Neuronal stem cell (in vitro differentiated cells): Measurements from ENCODE around the gene TSPEAR.

ENCODE experiments used
- DNase-seq: peaks from one replicate; pipeline ENCODE4 v3.0.0-alpha.2; 2013; ENCODE audit warnings: low spot score
- H2AFZ ChIP-seq: one replicate; pipeline ENCODE4 v1.6.1; 2013; ENCODE audit warnings: mild to moderate bottlenecking, low read length, inconsistent platforms
- H2AK5ac ChIP-seq: 2 replicates; pipeline ENCODE4 v1.6.1; 2013; ENCODE audit warnings: low read depth, mild to moderate bottlenecking, inconsistent platforms, low read length, moderate library complexity, mixed read lengths
- H2BK120ac ChIP-seq: 2 replicates; pipeline ENCODE4 v1.6.1; 2013; ENCODE audit warnings: low read depth, mild to moderate bottlenecking, inconsistent platforms, low read length, moderate library complexity, mixed read lengths
- H2BK12ac ChIP-seq: one replicate; pipeline ENCODE4 v1.6.1; 2013; ENCODE audit warnings: low read length, inconsistent platforms
- H2BK15ac ChIP-seq: 2 replicates; pipeline ENCODE4 v1.6.1; 2013; ENCODE audit warnings: mild to moderate bottlenecking, low read length, inconsistent platforms, mixed read lengths
- H2BK5ac ChIP-seq: one replicate; pipeline ENCODE4 v1.6.1; 2013; ENCODE audit warnings: inconsistent platforms, mild to moderate bottlenecking, low read length, moderate library complexity
- H3K14ac ChIP-seq: one replicate; pipeline ENCODE4 v1.6.1; 2013; ENCODE audit warnings: low read length, inconsistent platforms
- H3K18ac ChIP-seq: 2 replicates; pipeline ENCODE4 v1.6.1; 2013; ENCODE audit warnings: low read length, inconsistent platforms
- H3K23ac ChIP-seq: 2 replicates; pipeline ENCODE4 v1.6.1; 2013; ENCODE audit warnings: low read depth, mild to moderate bottlenecking, mixed read lengths, low read length, inconsistent platforms; ENCODE audit not compliant: poor library complexity
- H3K27ac ChIP-seq: replicated peaks from 3 replicates; pipeline ENCODE4 v1.5.1; 2013; ENCODE audit warnings: low read length, inconsistent platforms
- H3K27me3 ChIP-seq, 3 experiments: 2 replicates each; pipeline ENCODE4 v1.6.1; 2013; ENCODE audit warnings: low read length in 3 of 3, mild to moderate bottlenecking in 2 of 3, inconsistent platforms in 1 of 3, low read depth in 1 of 3, mixed read lengths in 1 of 3, moderate library complexity in 1 of 3; ENCODE audit not compliant: control insufficient read depth in 3 of 3, insufficient read depth in 3 of 3
- H3K36me3 ChIP-seq, 2 donors: replicated peaks in 1 of 2; 2 replicates each; pipeline ENCODE4 v1.6.1; 2013; ENCODE audit warnings: low read length in 2 of 2; ENCODE audit not compliant: control insufficient read depth in 2 of 2, insufficient read depth in 2 of 2
- H3K4ac ChIP-seq: 2 replicates; pipeline ENCODE4 v1.6.1; 2013; ENCODE audit warnings: inconsistent platforms, mild to moderate bottlenecking, low read length, moderate library complexity
- H3K4me1 ChIP-seq, 2 donors: 1 replicate in 1 of 2; 2 replicates in 1 of 2; pipeline ENCODE4 v1.6.1; 2013; ENCODE audit warnings: low read length in 2 of 2, low read depth in 1 of 2; ENCODE audit not compliant: control insufficient read depth in 2 of 2, insufficient read depth in 1 of 2
- H3K4me2 ChIP-seq: one replicate; pipeline ENCODE4 v1.6.1; 2013; ENCODE audit warnings: mild to moderate bottlenecking, low read length, inconsistent platforms; ENCODE audit not compliant: insufficient read depth, poor library complexity, severe bottlenecking
- H3K4me3 ChIP-seq, 2 donors: 2 replicates each; pipeline ENCODE4 v1.5.1; 2013; ENCODE audit warnings: low read length in 2 of 2, mild to moderate bottlenecking in 2 of 2, inconsistent platforms in 1 of 2, moderate library complexity in 1 of 2
- H3K79me1 ChIP-seq: one replicate; pipeline ENCODE4 v1.6.1; 2013; ENCODE audit warnings: low read depth, mild to moderate bottlenecking, inconsistent platforms, low read length, moderate library complexity
- H3K9ac ChIP-seq: one replicate; pipeline ENCODE4 v1.6.1; 2013; ENCODE audit warnings: mild to moderate bottlenecking, low read depth, low read length, inconsistent platforms; ENCODE audit not compliant: poor library complexity
- H3K9me3 ChIP-seq, 2 donors: replicated peaks in 1 of 2; 2 replicates each; pipeline versions ENCODE3 to v1.6.1; 2013; ENCODE audit warnings: low read length in 2 of 2, mild to moderate bottlenecking in 2 of 2, inconsistent platforms in 1 of 2, low read depth in 1 of 2, mixed read lengths in 1 of 2, moderate library complexity in 1 of 2; ENCODE audit not compliant: control insufficient read depth in 2 of 2, insufficient read depth in 1 of 2
- H4K8ac ChIP-seq: one replicate; pipeline ENCODE4 v1.6.1; 2013; ENCODE audit warnings: low read depth, mild to moderate bottlenecking, inconsistent platforms, low read length, moderate library complexity
- H4K91ac ChIP-seq: one replicate; pipeline ENCODE4 v1.6.1; 2013; ENCODE audit warnings: low read length, low read depth, mild to moderate bottlenecking, inconsistent platforms; ENCODE audit not compliant: poor library complexity
- WGBS, 2 donors: extraction: QIAGEN DNeasy Blood & Tissue Kit; methylation state at CpG; one replicate each; pipeline ENCODE4 v1.1.7; 2013; ENCODE audit warnings: missing lambda C conversion rate in 2 of 2, mixed read lengths in 1 of 2; ENCODE audit not compliant: insufficient read length in 2 of 2, insufficient replicate concordance in 1 of 2; ENCODE audit errors: extremely low coverage in 2 of 2; 5-methylcytosine and 5-hydroxymethylcytosine counted together

Gene TSPEAR

DNA sequence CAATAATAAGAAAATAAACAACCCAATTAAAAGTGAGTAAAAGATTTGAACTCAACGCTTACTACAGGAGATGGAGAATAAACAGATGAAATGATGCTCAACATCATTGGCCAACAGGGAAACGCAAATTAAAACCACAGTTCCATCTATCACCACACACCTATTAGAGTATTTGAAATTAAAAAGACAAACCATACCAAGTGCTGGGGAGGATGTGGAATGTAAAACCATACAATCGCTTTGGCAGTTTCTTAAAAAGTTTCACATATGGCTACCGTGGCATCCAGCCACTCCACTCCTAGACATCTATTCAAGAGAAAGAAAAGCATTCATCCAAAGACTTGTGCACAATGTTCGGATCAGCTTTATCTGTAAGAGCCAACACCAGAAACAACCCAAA is 257.3 kb downstream of the TSPEAR start:
- no peak overlapping the region for H3K18ac ChIP-seq
- peaks cover 5 to 7% of the 10 kb centered on the region in 2 donors for H3K36me3 ChIP-seq
- H3K4ac ChIP-seq, result no peak overlapping the region
- H2BK15ac ChIP-seq, result no peak overlapping the region
- no peak overlapping the region for H3K23ac ChIP-seq
- H2BK12ac ChIP-seq, result no peak overlapping the region
- H3K4me2 ChIP-seq, result no peak overlapping the region
- no peak overlapping the region for H2BK120ac ChIP-seq
- no peak overlapping the region for H4K91ac ChIP-seq
- H3K4me1 ChIP-seq, result peaks cover 0 to 5% of the 10 kb centered on the region in 2 donors
- H3K79me1 ChIP-seq, result peaks cover 4% of the 10 kb centered on the region
- no peak overlapping the region for H3K27ac ChIP-seq
- H3K9ac ChIP-seq, result no peak overlapping the region
- no peak overlapping the region for H2AFZ ChIP-seq
- H2AK5ac ChIP-seq, result no peak overlapping the region
- no CpG with 5 or more reads among the region's 5 CpGs for WGBS, 2 donors
- H3K4me3 ChIP-seq, result no peak overlapping the region
- H3K14ac ChIP-seq, result no peak overlapping the region
- peaks cover 0 to 16% (median 5%) of the 10 kb centered on the region in 3 experiments for H3K27me3 ChIP-seq
- no peak for DNase-seq
- peaks cover 0 to 2% of the 10 kb centered on the region in 2 donors for H3K9me3 ChIP-seq
- no peak overlapping the region for H2BK5ac ChIP-seq
- no peak overlapping the region for H4K8ac ChIP-seq

DNA sequence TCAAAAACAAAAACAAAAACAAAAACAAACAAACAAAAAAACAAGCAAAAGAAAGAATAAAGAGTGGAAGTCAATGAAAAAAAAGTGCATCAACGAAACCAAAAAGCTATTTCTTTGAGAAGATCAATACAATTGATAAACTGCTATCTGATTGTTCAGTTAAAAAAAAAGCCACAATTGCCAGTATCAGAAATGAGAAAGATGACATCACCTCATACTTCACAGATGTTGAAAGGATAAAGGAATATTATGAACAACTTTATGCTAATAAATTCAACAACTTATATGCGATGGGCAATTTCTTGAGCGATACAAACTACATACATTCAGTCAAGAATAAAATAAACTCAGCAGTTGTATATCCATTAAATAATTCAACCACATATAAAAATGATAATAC is 258.3 kb downstream of the TSPEAR start:
- Histone ChIP-seq H2BK15ac (no peak overlapping the region), H2AK5ac (no peak overlapping the region), H2BK12ac (no peak overlapping the region), H3K9me3 (peaks cover 0 to 2% of the 10 kb centered on the region in 2 donors), H3K36me3 (peaks cover 5 to 7% of the 10 kb centered on the region in 2 donors), H3K23ac (no peak overlapping the region), H3K14ac (no peak overlapping the region), H4K91ac (no peak overlapping the region), H3K27ac (no peak overlapping the region), H3K4me2 (no peak overlapping the region), H3K18ac (no peak overlapping the region), H2BK120ac (no peak overlapping the region), H2AFZ (no peak overlapping the region), H3K4me1 (peaks cover 5 to 13% of the 10 kb centered on the region in 2 donors), H3K9ac (no peak overlapping the region), H4K8ac (no peak overlapping the region), H2BK5ac (no peak overlapping the region), H3K27me3 (peaks cover 0 to 18% (median 5%) of the 10 kb centered on the region in 3 experiments), H3K79me1 (peaks cover 2% of the 10 kb centered on the region), H3K4ac (no peak overlapping the region), H3K4me3 (no peak overlapping the region)
- no peak for DNase-seq
- no CpG with 5 or more reads among the region's 3 CpGs for WGBS, 2 donors

- H2AFZ ChIP-seq, result no peak overlapping the region
- H2BK120ac ChIP-seq, result no peak overlapping the region
- H3K14ac ChIP-seq, result no peak overlapping the region
- no peak overlapping the region for H3K27ac ChIP-seq
- DNase-seq, result no peak
- no peaks in the 10 kb centered on the region for H3K79me1 ChIP-seq
- no peak overlapping the region for H4K8ac ChIP-seq
- H2BK5ac ChIP-seq, result no peak overlapping the region
- no peak overlapping the region for H3K4me2 ChIP-seq
- H2BK15ac ChIP-seq, result no peak overlapping the region
- no peak overlapping the region for H3K18ac ChIP-seq
- no peak overlapping the region for H3K23ac ChIP-seq
- no CpG with 5 or more reads among the region's 14 CpGs for WGBS, 2 donors
- H3K36me3 ChIP-seq, result no peaks in the 10 kb centered on the region
- H2BK12ac ChIP-seq, result no peak overlapping the region
- H4K91ac ChIP-seq, result no peak overlapping the region
- peaks cover 0 to 18% (median 0%) of the 10 kb centered on the region in 3 experiments for H3K27me3 ChIP-seq
- H3K9me3 ChIP-seq, result peaks cover 0 to 2% of the 10 kb centered on the region in 2 donors
- H3K4me3 ChIP-seq, result no peak overlapping the region
- H3K9ac ChIP-seq, result no peak overlapping the region
- peaks cover 5 to 8% of the 10 kb centered on the region in 2 donors for H3K4me1 ChIP-seq
- no peak overlapping the region for H3K4ac ChIP-seq
- peak overlapping the region; percentile 2 for H2AK5ac ChIP-seq
Observed at GRCh38 chr21:44450999-44451398, 260.4 kb downstream of the TSPEAR start.

- Histone ChIP-seq H3K9me3 (peaks cover 0 to 2% of the 10 kb centered on the region in 2 donors), H2BK12ac (no peak overlapping the region), H3K4me3 (no peak overlapping the region), H3K4me2 (no peak overlapping the region), H3K4ac (no peak overlapping the region), H3K9ac (no peak overlapping the region), H3K27ac (no peak overlapping the region), H3K27me3 (peaks cover 0 to 18% (median 0%) of the 10 kb centered on the region in 3 experiments), H4K91ac (no peak overlapping the region), H3K23ac (no peak overlapping the region), H2BK15ac (no peak overlapping the region), H2BK5ac (no peak overlapping the region), H3K4me1 (peaks cover 5 to 8% of the 10 kb centered on the region in 2 donors), H2BK120ac (no peak overlapping the region), H3K14ac (no peak overlapping the region), H3K36me3 (no peaks in the 10 kb centered on the region), H2AK5ac (no peak overlapping the region), H3K79me1 (no peaks in the 10 kb centered on the region), H2AFZ (no peak overlapping the region), H4K8ac (no peak overlapping the region), H3K18ac (peak overlapping the region; percentile 6)
- no peak for DNase-seq
- no CpG with 5 or more reads among the region's 14 CpGs for WGBS, 2 donors
Observed at GRCh38 chr21:44450402-44450801, 261.0 kb downstream of the TSPEAR start.
